AG04450 (cell line): ENCODE data around the gene GPC5. TPM values are rescaled to one million over a fixed set of nuclear protein-coding genes. Genes with fewer than 3 reads are reported as not detected.

Source experiments
- CTCF ChIA-PET: fragments of 300-600, 350-600 bp; formaldehyde crosslinking; extraction: SDS; loops from one replicate; lab custom pipeline; 2022; ENCODE audit warnings: antibody characterized with exemption, inconsistent platforms; lab: Charles Lee
- POLR2A ChIA-PET: fragments of 350-600 bp; formaldehyde crosslinking; extraction: SDS; loops from one replicate; lab custom pipeline; 2021; ENCODE audit warnings: antibody characterized with exemption, inconsistent platforms; lab: Yijun Ruan, JAX
- DNase-seq: peaks from one replicate; pipeline ENCODE4 v3.0.0-alpha.2; 2011; ENCODE audit warnings: low read depth, low spot score
- H3K27ac ChIP-seq: one replicate; pipeline ENCODE4 v1.5.1; 2012; ENCODE audit warnings: low read depth, low read length, control low read depth
- H3K27me3 ChIP-seq: one replicate; pipeline ENCODE4 v1.6.0; 2012; ENCODE audit warnings: low read length; ENCODE audit not compliant: control insufficient read depth, insufficient read depth
- H3K4me3 ChIP-seq: 2 replicates; pipeline ENCODE4 v1.5.1; 2011; ENCODE audit warnings: mild to moderate bottlenecking, low read depth, low read length, control low read depth
- H3K9me3 ChIP-seq: 2 replicates; pipeline ENCODE4 v1.5.1; 2012; ENCODE audit warnings: low read length; ENCODE audit not compliant: control insufficient read depth, insufficient read depth
- polyA plus RNA-seq: library from polyadenylated mRNA; depleted of rRNA; stranded (reverse); fragments of >200 nt; gene quantifications from 2 replicates; pipeline ENCODE4 v1.2.3, GENCODE V29; 2011
- TF ChIP-seq, protein P1 (sequence below): IDR thresholded peaks from 2 replicates; pipeline ENCODE4 v1.5.1; 2011; ENCODE audit warnings: low read depth, low read length, control low read depth, inconsistent platforms

GPC5 gene
- polyA plus RNA-seq, 1 experiment, result 3.6 TPM

DNA sequence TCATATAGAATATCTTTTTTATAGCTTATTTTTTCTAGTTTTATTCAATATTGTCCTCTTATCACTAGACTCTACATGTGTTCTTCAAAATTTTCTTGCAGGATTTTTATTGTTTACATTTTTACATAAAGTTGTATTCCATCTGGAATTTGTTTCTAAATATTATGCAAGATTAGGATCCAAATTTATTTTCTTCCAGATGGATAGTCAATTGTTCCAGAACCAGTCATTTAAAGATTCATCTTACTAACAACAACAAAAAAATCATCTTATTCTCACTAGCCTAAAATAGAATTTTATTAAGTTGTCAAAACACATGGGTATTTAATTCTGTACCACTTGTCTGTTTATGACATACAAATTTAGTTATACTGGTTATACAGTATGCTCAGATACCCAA is 1437.8 kb downstream of the GPC5 start:
- Histone ChIP-seq H3K9me3 (no peaks in the 10 kb centered on the region), H3K27me3 (no peaks in the 10 kb centered on the region), H3K27ac (no peak overlapping the region), H3K4me3 (no peak overlapping the region)
- DNase-seq, result no peak
- CTCF ChIA-PET, result no interaction called here
- TF ChIP-seq, protein P1, sequence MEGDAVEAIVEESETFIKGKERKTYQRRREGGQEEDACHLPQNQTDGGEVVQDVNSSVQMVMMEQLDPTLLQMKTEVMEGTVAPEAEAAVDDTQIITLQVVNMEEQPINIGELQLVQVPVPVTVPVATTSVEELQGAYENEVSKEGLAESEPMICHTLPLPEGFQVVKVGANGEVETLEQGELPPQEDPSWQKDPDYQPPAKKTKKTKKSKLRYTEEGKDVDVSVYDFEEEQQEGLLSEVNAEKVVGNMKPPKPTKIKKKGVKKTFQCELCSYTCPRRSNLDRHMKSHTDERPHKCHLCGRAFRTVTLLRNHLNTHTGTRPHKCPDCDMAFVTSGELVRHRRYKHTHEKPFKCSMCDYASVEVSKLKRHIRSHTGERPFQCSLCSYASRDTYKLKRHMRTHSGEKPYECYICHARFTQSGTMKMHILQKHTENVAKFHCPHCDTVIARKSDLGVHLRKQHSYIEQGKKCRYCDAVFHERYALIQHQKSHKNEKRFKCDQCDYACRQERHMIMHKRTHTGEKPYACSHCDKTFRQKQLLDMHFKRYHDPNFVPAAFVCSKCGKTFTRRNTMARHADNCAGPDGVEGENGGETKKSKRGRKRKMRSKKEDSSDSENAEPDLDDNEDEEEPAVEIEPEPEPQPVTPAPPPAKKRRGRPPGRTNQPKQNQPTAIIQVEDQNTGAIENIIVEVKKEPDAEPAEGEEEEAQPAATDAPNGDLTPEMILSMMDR, result no peak
- POLR2A ChIA-PET, result no interaction called here

DNA sequence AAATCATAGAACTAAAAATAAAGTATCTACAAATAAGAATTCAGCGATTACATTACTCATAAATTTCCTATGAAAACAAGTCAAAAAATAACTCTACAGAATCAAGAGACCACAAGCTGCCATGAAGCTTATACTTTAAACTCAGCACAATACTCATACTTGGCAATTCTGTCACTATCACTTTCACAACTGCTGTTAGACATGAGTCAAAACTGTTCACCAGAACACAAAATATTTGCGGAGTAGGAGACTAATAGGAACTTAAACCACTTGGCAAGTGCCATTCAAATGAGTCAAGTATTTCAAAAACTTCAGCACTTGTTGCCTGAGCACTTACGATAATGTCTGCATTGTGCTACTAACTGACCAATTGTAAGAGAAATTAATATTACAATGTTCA is 1440.4 kb downstream of the GPC5 start:
- POLR2A ChIA-PET, result no interaction called here
- peak; percentile 51 for DNase-seq
- CTCF ChIA-PET, result interaction anchor here (1.1 to 1.2 kb wide), 2 partner anchors 122 to 651 kb away, joined by 3 read pairs; no protein-coding TSS in a partner anchor
- Histone ChIP-seq H3K9me3 (no peaks in the 10 kb centered on the region), H3K27me3 (no peaks in the 10 kb centered on the region), H3K27ac (no peak overlapping the region), H3K4me3 (no peak overlapping the region)
- TF ChIP-seq, protein P1, result no peak

DNA sequence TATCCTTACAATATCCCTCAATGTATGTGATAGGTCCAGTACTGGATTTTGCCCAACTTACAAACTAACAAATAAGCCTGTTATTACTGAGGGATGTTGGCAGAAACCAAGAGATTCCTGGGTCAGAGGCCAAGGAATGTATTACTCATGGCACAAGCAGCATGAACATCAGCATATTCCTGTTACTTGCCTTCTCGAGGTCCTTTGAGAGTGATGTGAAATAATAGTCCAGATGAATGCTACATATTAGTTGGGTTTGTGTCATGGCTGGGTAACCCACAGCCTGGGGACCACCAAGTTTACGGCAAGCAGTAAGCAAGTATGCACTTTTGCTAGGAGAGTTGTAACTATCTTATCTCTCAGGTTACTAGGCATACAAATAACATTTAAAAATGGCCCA is 1443.7 kb downstream of the GPC5 start:
- CTCF ChIA-PET, result no interaction called here
- DNase-seq, result peak; percentile 67
- no peaks in the 10 kb centered on the region for H3K27me3 ChIP-seq

DNA sequence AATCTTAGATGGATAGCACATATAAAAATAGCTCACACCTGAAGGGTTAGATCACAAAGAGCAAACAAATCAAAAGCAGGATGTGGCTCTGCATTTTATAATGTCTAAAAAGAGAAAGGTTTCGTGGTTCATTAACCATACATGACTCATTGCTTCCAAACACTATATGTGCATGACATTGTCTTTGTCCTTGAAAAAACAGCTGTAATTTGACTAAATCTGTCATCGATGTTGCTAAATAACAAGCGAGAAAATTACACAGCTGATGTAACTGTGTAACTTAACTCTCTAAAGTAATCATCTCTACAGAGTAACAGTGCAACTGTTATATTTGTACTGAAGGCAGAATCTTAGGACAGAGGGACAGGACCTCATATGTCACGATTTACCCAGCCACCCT is 1445.1 kb downstream of the GPC5 start:
- Histone ChIP-seq H3K27ac (no peak overlapping the region), H3K9me3 (no peaks in the 10 kb centered on the region), H3K27me3 (no peaks in the 10 kb centered on the region), H3K4me3 (no peak overlapping the region)
- POLR2A ChIA-PET, result no interaction called here
- DNase-seq, result peak; percentile 4
- CTCF ChIA-PET, result no interaction called here
- TF ChIP-seq, protein P1, result no peak

More for the DNA sequence above, 1443.7 kb downstream of the GPC5 start:
- TF ChIP-seq, protein P1, result no peak
- Histone ChIP-seq H3K4me3 (no peak overlapping the region), H3K9me3 (no peaks in the 10 kb centered on the region), H3K27ac (no peak overlapping the region)
- POLR2A ChIA-PET, result no interaction called here

DNA sequence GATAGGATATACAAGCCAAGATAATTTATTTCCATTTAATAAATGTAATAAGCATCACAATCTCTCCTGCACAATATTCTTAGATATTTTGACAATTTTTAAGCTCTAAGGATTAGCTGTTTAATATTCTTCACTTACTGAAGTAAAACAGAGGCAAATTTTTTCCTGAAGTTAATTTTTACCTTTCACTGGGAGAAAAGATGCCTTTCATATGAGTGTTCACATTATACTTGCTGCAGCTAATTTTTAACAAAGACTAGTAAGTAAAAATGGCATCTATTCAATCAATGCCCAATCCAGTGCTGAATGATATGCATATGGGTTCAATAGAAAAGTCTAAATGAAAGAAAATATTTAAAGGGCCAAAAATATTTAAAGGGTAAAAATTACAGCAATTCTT is 1451.0 kb downstream of the GPC5 start:
- no peaks in the 10 kb centered on the region for H3K27me3 ChIP-seq
- TF ChIP-seq, protein P1, result no peak
- H3K27ac ChIP-seq, result no peak overlapping the region
- no peak overlapping the region for H3K4me3 ChIP-seq
- CTCF ChIA-PET, result no interaction called here
- no peak for DNase-seq
- POLR2A ChIA-PET, result no interaction called here
- H3K9me3 ChIP-seq, result no peaks in the 10 kb centered on the region
